Measurements from ENCODE around the gene NCK2.

The NCK2 gene

DNA sequence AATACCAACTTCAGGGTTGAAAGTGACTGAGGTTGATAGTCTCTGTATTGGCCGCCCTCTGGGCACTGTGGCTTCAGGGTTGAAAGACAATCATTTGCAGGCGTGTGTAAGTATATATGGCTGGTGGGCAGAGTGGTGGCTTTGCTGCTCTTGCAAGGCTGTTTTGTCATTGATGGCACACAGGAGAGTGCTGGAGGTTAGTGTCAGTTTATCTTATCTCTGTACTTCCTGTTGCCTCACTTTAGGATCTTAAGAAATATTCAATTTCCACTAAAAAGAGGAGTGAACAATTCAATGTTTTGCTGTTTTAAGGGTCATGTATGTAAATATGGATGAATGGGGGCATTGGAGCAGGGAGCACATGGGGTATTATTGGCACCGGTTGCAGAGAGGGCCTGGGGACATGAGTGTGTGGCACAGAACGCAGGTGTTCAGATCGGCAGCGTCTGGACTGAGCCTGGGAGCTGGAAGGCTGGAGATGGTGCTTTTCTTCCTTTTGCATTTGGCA, 51.5 kb downstream of the NCK2 start:
- Histone ChIP-seq H3K4me2 (ENCODE audit: low read length, poor library complexity, severe bottlenecking) (no peak overlapping the region), H2BK15ac (ENCODE audit: low read depth, poor library complexity, severe bottlenecking) (no peak overlapping the region), H3K27ac (ENCODE audit: low read length, poor library complexity, severe bottlenecking) (no peak overlapping the region), H4K91ac (ENCODE audit: low read length) (peak overlapping the region; percentile 44), H2AK5ac (ENCODE audit: low read length, severe bottlenecking) (no peak overlapping the region), H3K27me3 (ENCODE audit: control insufficient read depth in 1 of 2, insufficient read depth in 1 of 2, low read length in 2 of 2) (no peaks in the 10 kb centered on the region), H4K8ac (ENCODE audit: low read length) (peak overlapping the region; percentile 22), H2BK5ac (ENCODE audit: low read depth, low read length, poor library complexity, severe bottlenecking) (no peak overlapping the region), H3K9me3 (ENCODE audit: control insufficient read depth, low read length) (no peaks in the 10 kb centered on the region), H3K79me1 (replicated peaks; ENCODE audit: low read length, poor library complexity, severe bottlenecking) (peaks cover 43% of the 10 kb centered on the region), H3K18ac (ENCODE audit: low read depth in 1 of 2, low read length in 2 of 2) (peak overlapping the region; percentile 31 to 71), H3K14ac (ENCODE audit: low read length in 2 of 2) (no peak overlapping the region), H2BK12ac (ENCODE audit: low read length in 2 of 2) (peak overlapping the region; percentile 44 to 90), H3K23ac (ENCODE audit: low read length in 2 of 2) (no peak overlapping the region), H2BK120ac (ENCODE audit: low read depth, low read length) (no peak overlapping the region), H3K9ac (ENCODE audit: low read length) (no peak overlapping the region), H3K4me1 (ENCODE audit: control insufficient read depth, insufficient read depth, low read depth, low read length) (peaks cover 6% of the 10 kb centered on the region), H3K4ac (ENCODE audit: low read depth in 1 of 2, low read length in 2 of 2) (peak overlapping the region in 1 of 2 experiments; percentile 39), H2AFZ (ENCODE audit: low read depth, low read length) (no peak overlapping the region), H3K4me3 (ENCODE audit: insufficient read depth in 1 of 2, low read depth in 1 of 2, low read length in 2 of 2) (no peak overlapping the region), H3K36me3 (ENCODE audit: control insufficient read depth in 1 of 2, insufficient read depth in 2 of 2, low read depth in 1 of 2, low read length in 2 of 2) (no peaks in the 10 kb centered on the region)
- 80% methylated on average over 6 of the region's 6 CpGs for WGBS
- peak; percentile 32 for DNase-seq

GRCh38 chr2:105796791-105797190, 52.1 kb downstream of the NCK2 start:
- H3K9ac ChIP-seq (ENCODE audit: low read length) = no peak overlapping the region

DNA sequence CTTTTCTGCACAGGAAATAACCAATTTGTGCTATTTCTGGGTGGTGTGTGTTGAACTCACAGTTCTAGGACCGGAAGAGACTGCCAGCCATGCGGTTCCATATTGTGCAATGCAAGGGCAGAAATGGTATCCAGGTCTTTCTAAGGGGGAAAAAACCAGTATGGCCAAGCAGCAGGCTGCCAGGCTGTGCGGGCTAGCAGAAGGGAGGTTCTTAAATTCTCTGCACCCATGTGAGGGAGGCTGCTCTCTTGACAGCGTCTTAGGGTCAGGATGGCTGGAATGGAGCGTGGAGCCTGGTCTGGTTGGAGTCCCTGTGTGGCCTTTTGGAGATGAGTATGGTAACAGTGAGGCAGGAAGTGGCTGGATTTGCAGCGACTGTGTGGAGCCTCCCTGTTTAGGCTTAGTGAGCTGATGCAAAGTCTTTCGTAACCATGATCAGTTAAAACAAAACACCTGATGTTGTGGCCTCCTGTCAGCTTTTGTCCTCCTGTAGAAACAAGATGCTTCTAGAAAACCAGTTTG, 52.6 kb downstream of the NCK2 start:
- no peak overlapping the region for H2BK15ac ChIP-seq (ENCODE audit: low read depth, poor library complexity, severe bottlenecking)
- DNase-seq = peak; percentile 88
- 44% methylated on average over 7 of the region's 7 CpGs for WGBS

More at GRCh38 chr2:105796791-105797190, 52.1 kb downstream of the NCK2 start:
- Histone ChIP-seq H2BK15ac (ENCODE audit: low read depth, poor library complexity, severe bottlenecking) (no peak overlapping the region), H3K27me3 (ENCODE audit: control insufficient read depth in 1 of 2, insufficient read depth in 1 of 2, low read length in 2 of 2) (no peaks in the 10 kb centered on the region), H2AK5ac (ENCODE audit: low read length, severe bottlenecking) (no peak overlapping the region), H3K9me3 (ENCODE audit: control insufficient read depth, low read length) (no peaks in the 10 kb centered on the region), H3K27ac (ENCODE audit: low read length, poor library complexity, severe bottlenecking) (no peak overlapping the region), H3K4me1 (ENCODE audit: control insufficient read depth, insufficient read depth, low read depth, low read length) (peaks cover 7% of the 10 kb centered on the region), H4K91ac (ENCODE audit: low read length) (no peak overlapping the region), H3K14ac (ENCODE audit: low read length in 2 of 2) (no peak overlapping the region), H3K18ac (ENCODE audit: low read depth in 1 of 2, low read length in 2 of 2) (no peak overlapping the region), H3K23ac (ENCODE audit: low read length in 2 of 2) (no peak overlapping the region), H3K36me3 (ENCODE audit: control insufficient read depth in 1 of 2, insufficient read depth in 2 of 2, low read depth in 1 of 2, low read length in 2 of 2) (peaks cover 0 to 3% of the 10 kb centered on the region in 2 experiments), H2BK120ac (ENCODE audit: low read depth, low read length) (no peak overlapping the region), H4K8ac (ENCODE audit: low read length) (no peak overlapping the region), H2BK5ac (ENCODE audit: low read depth, low read length, poor library complexity, severe bottlenecking) (no peak overlapping the region), H3K79me1 (replicated peaks; ENCODE audit: low read length, poor library complexity, severe bottlenecking) (peaks cover 47% of the 10 kb centered on the region), H3K4ac (ENCODE audit: low read depth in 1 of 2, low read length in 2 of 2) (no peak overlapping the region), H3K4me2 (ENCODE audit: low read length, poor library complexity, severe bottlenecking) (no peak overlapping the region), H2AFZ (ENCODE audit: low read depth, low read length) (no peak overlapping the region), H3K4me3 (ENCODE audit: insufficient read depth in 1 of 2, low read depth in 1 of 2, low read length in 2 of 2) (no peak overlapping the region), H2BK12ac (ENCODE audit: low read length in 2 of 2) (no peak overlapping the region)
- peak; percentile 46 for DNase-seq

GRCh38 chr2:105798595-105798994, 53.9 kb downstream of the NCK2 start:
- Histone ChIP-seq H4K8ac (ENCODE audit: low read length) (no peak overlapping the region), H3K18ac (ENCODE audit: low read depth in 1 of 2, low read length in 2 of 2) (peak overlapping the region in 1 of 2 experiments; percentile 38), H3K4me2 (ENCODE audit: low read length, poor library complexity, severe bottlenecking) (no peak overlapping the region), H3K14ac (ENCODE audit: low read length in 2 of 2) (no peak overlapping the region), H2BK5ac (ENCODE audit: low read depth, low read length, poor library complexity, severe bottlenecking) (no peak overlapping the region), H3K4me3 (ENCODE audit: insufficient read depth in 1 of 2, low read depth in 1 of 2, low read length in 2 of 2) (no peak overlapping the region), H2BK120ac (ENCODE audit: low read depth, low read length) (peak overlapping the region; percentile 73), H4K91ac (ENCODE audit: low read length) (no peak overlapping the region), H3K9ac (ENCODE audit: low read length) (no peak overlapping the region), H3K27me3 (ENCODE audit: control insufficient read depth in 1 of 2, insufficient read depth in 1 of 2, low read length in 2 of 2) (no peaks in the 10 kb centered on the region), H3K9me3 (ENCODE audit: control insufficient read depth, low read length) (no peaks in the 10 kb centered on the region), H2BK12ac (ENCODE audit: low read length in 2 of 2) (no peak overlapping the region), H3K4me1 (ENCODE audit: control insufficient read depth, insufficient read depth, low read depth, low read length) (peaks cover 9% of the 10 kb centered on the region), H3K23ac (ENCODE audit: low read length in 2 of 2) (no peak overlapping the region), H3K4ac (ENCODE audit: low read depth in 1 of 2, low read length in 2 of 2) (no peak overlapping the region), H3K36me3 (ENCODE audit: control insufficient read depth in 1 of 2, insufficient read depth in 2 of 2, low read depth in 1 of 2, low read length in 2 of 2) (peaks cover 0 to 10% of the 10 kb centered on the region in 2 experiments), H3K79me1 (replicated peaks; ENCODE audit: low read length, poor library complexity, severe bottlenecking) (peaks cover 43% of the 10 kb centered on the region), H2AFZ (ENCODE audit: low read depth, low read length) (no peak overlapping the region), H2AK5ac (ENCODE audit: low read length, severe bottlenecking) (no peak overlapping the region), H2BK15ac (ENCODE audit: low read depth, poor library complexity, severe bottlenecking) (no peak overlapping the region), H3K27ac (ENCODE audit: low read length, poor library complexity, severe bottlenecking) (no peak overlapping the region)
- DNase-seq = peak; percentile 12
- WGBS = 100% methylated on average over 1 of the region's 2 CpGs

More for the DNA sequence above, 52.6 kb downstream of the NCK2 start:
- H3K27ac ChIP-seq (ENCODE audit: low read length, poor library complexity, severe bottlenecking) = no peak overlapping the region
- no peak overlapping the region for H3K4me2 ChIP-seq (ENCODE audit: low read length, poor library complexity, severe bottlenecking)
- H2BK12ac ChIP-seq (ENCODE audit: low read length in 2 of 2) = peak overlapping the region in 1 of 2 experiments; percentile 33
- H2AK5ac ChIP-seq (ENCODE audit: low read length, severe bottlenecking) = no peak overlapping the region
- H3K36me3 ChIP-seq (ENCODE audit: control insufficient read depth in 1 of 2, insufficient read depth in 2 of 2, low read depth in 1 of 2, low read length in 2 of 2) = peaks cover 0 to 6% of the 10 kb centered on the region in 2 experiments
- H3K14ac ChIP-seq (ENCODE audit: low read length in 2 of 2) = peak overlapping the region in 1 of 2 experiments; percentile 44
- no peaks in the 10 kb centered on the region for H3K9me3 ChIP-seq (ENCODE audit: control insufficient read depth, low read length)
- H3K23ac ChIP-seq (ENCODE audit: low read length in 2 of 2) = no peak overlapping the region
- H3K18ac ChIP-seq (ENCODE audit: low read depth in 1 of 2, low read length in 2 of 2) = peak overlapping the region; percentile 46 to 62
- H4K8ac ChIP-seq (ENCODE audit: low read length) = no peak overlapping the region
- no peaks in the 10 kb centered on the region for H3K27me3 ChIP-seq (ENCODE audit: control insufficient read depth in 1 of 2, insufficient read depth in 1 of 2, low read length in 2 of 2)
- no peak overlapping the region for H3K9ac ChIP-seq (ENCODE audit: low read length)
- no peak overlapping the region for H3K4ac ChIP-seq (ENCODE audit: low read depth in 1 of 2, low read length in 2 of 2)
- no peak overlapping the region for H2AFZ ChIP-seq (ENCODE audit: low read depth, low read length)
- H2BK5ac ChIP-seq (ENCODE audit: low read depth, low read length, poor library complexity, severe bottlenecking) = no peak overlapping the region
- peaks cover 9% of the 10 kb centered on the region for H3K4me1 ChIP-seq (ENCODE audit: control insufficient read depth, insufficient read depth, low read depth, low read length)
- H4K91ac ChIP-seq (ENCODE audit: low read length) = peak overlapping the region; percentile 20
- peaks cover 50% of the 10 kb centered on the region for H3K79me1 ChIP-seq (replicated peaks; ENCODE audit: low read length, poor library complexity, severe bottlenecking)
- H2BK120ac ChIP-seq (ENCODE audit: low read depth, low read length) = peak overlapping the region; percentile 2
- H3K4me3 ChIP-seq (ENCODE audit: insufficient read depth in 1 of 2, low read depth in 1 of 2, low read length in 2 of 2) = no peak overlapping the region

All from mesenchymal stem cell (in vitro differentiated cells and primary cell).